ENCODE measurements around the gene OLFML2A. TPM values are rescaled to one million over a fixed set of nuclear protein-coding genes. Genes with fewer than 3 reads are reported as not detected.
A peak's percentile ranks its signal among the peaks of the same experiment; 100 is the strongest.

OLFML2A gene
- total RNA-seq, 1 experiment from 2014 or later: 6.7 TPM

GRCh38 chr9:124741149-124741548 is 35.8 kb upstream of the OLFML2A start:
- ATAC-seq (no peak), DNase-seq (ENCODE audit: low spot score) (no peak)
- 0 out of 2 replicates have a peak overlapping the region, but pooled peaks have one; percentile 48 for H3K27ac Mint-ChIP-seq
- H3K27me3 Mint-ChIP-seq (ENCODE audit: low read depth): no peaks in the 10 kb centered on the region
- ChIA-PET POLR2A (no interaction called here), CTCF (interaction anchor here (1.1 kb wide), 1 partner anchor 99 kb away, joined by 3 read pairs; no protein-coding TSS in a partner anchor)
- H3K4me1 Mint-ChIP-seq: peaks cover 31% of the 10 kb centered on the region
- no peak for TF ChIP-seq STAT6 (CRISPR knock-in tag; conservative IDR thresholded peaks at IDR 0.05; ENCODE audit: low read depth)
- no peak for TF ChIP-seq ZNF263 (CRISPR knock-in tag; IDR thresholded peaks at IDR 0.05; ENCODE audit: low read depth)
- TF ChIP-seq ETV6 (CRISPR knock-in tag; IDR thresholded peaks at IDR 0.05): no peak
- TF ChIP-seq NFYB (CRISPR knock-in tag; conservative IDR thresholded peaks at IDR 0.05; ENCODE audit: low read depth): no peak
- TF ChIP-seq E2F5 (CRISPR knock-in tag; IDR thresholded peaks at IDR 0.05): no peak
- TF ChIP-seq AR (CRISPR knock-in tag; IDR thresholded peaks at IDR 0.05): no peak
- TF ChIP-seq KAT7 (CRISPR knock-in tag; IDR thresholded peaks at IDR 0.05; ENCODE audit: borderline replicate concordance): no peak
- TF ChIP-seq ZNF317 (CRISPR knock-in tag; IDR thresholded peaks at IDR 0.05; ENCODE audit: borderline replicate concordance, low read depth): no peak
- no peak for TF ChIP-seq GTF2I (CRISPR knock-in tag; conservative IDR thresholded peaks at IDR 0.05)
- no peak for TF ChIP-seq FOXP4 (CRISPR knock-in tag; IDR thresholded peaks at IDR 0.05)
- TF ChIP-seq NFE2L1 (CRISPR knock-in tag; IDR thresholded peaks at IDR 0.05): no peak
- TF ChIP-seq TEAD1 (CRISPR knock-in tag; IDR thresholded peaks at IDR 0.05): no peak
- no peaks in the 10 kb centered on the region for H3K9me3 Mint-ChIP-seq
- H3K36me3 Mint-ChIP-seq: peaks cover 7% of the 10 kb centered on the region
- no peak overlapping the region for H3K4me3 Mint-ChIP-seq

- H3K36me3 Mint-ChIP-seq: peaks cover 7% of the 10 kb centered on the region
- no peak overlapping the region for H3K4me3 Mint-ChIP-seq
- ChIA-PET POLR2A (no interaction called here), CTCF (interaction anchor here (1.1 kb wide), 1 partner anchor 99 kb away, joined by 3 read pairs; no protein-coding TSS in a partner anchor)
- DNase-seq (ENCODE audit: low spot score) (no peak), ATAC-seq (no peak)
- no peaks in the 10 kb centered on the region for H3K27me3 Mint-ChIP-seq (ENCODE audit: low read depth)
- no peaks in the 10 kb centered on the region for H3K9me3 Mint-ChIP-seq
- H3K4me1 Mint-ChIP-seq: peaks cover 34% of the 10 kb centered on the region
- H3K27ac Mint-ChIP-seq: peak overlapping the region; percentile 81
- no peak for TF ChIP-seq USF2 (CRISPR knock-in tag; IDR thresholded peaks at IDR 0.05)
- no peak for TF ChIP-seq ZSCAN18 (CRISPR knock-in tag; IDR thresholded peaks at IDR 0.05)
- no peak for TF ChIP-seq ZNF423 (CRISPR knock-in tag; IDR thresholded peaks at IDR 0.05)
- TF ChIP-seq ZNF425 (CRISPR knock-in tag; conservative IDR thresholded peaks at IDR 0.05): no peak
- TF ChIP-seq ZNF263 (CRISPR knock-in tag; IDR thresholded peaks at IDR 0.05; ENCODE audit: low read depth): no peak
- TF ChIP-seq ZBTB43 (CRISPR knock-in tag; IDR thresholded peaks at IDR 0.05): no peak
- no peak for TF ChIP-seq ATF3 (CRISPR knock-in tag; conservative IDR thresholded peaks at IDR 0.05)
Measured at GRCh38 chr9:124741662-124742061, 35.3 kb upstream of the OLFML2A start.

Measured in WTC11 (cell line).